T-helper 1 cell treated with Interleukin-12 subunit alpha and Interleukin-12 subunit beta and Interleukin-4 antibody, amounts not matched to agents 30 ng/mL and 1 ng/mL, for 36 hours (primary cell): ENCODE data around the gene MED4. TPM values are rescaled to one million over a fixed set of nuclear protein-coding genes. Genes with fewer than 3 reads are reported as not detected.

Experiments
- intact Hi-C: fragments of 100-400 bp; cut with micrococcal nuclease; formaldehyde crosslinking; loops from one replicate; pipeline ENCODE4 v1.15.1; 2024
- total RNA-seq: library from RNA; stranded (reverse); gene quantifications from 2 replicates; pipeline ENCODE4 v1.2.3, GENCODE V29; 2022

MED4 gene
- total RNA-seq, 1 donor from 2014 or later = 66.8 TPM

GRCh38 chr13:48040049-48040448 is 54.9 kb downstream of the MED4 start:
- intact Hi-C loops = no loop called here

GRCh38 chr13:48038761-48039160 is 56.1 kb downstream of the MED4 start:
- intact Hi-C loops = loop anchor here (1.0 to 5.0 kb wide), 13 partner anchors 30 to 1986 kb away; partner anchors contain the start of genes CDADC1, MED4, PHF11 and RB1

- intact Hi-C loops = loop anchor here (1.0 to 5.0 kb wide), 22 partner anchors 31 to 1985 kb away; partner anchors contain the start of genes CAB39L, CDADC1, CYSLTR2 and FNDC3A
Observed at GRCh38 chr13:48037346-48038173, 57.3 kb downstream of the MED4 start, which contains the start of gene NUDT15. Gene NUDT15, plus strand, starts transcription at chr13:48037726. Its CDS starts 21 bp downstream, at chr13:48037747.

GRCh38 chr13:48029859-48030258 is 65.0 kb downstream of the MED4 start:
- intact Hi-C loops = no loop called here

GRCh38 chr13:48028066-48028465 is 66.8 kb downstream of the MED4 start:
- intact Hi-C loops = no loop called here

Other genes starting within 250 kb of the MED4 start
- 40.2 and 40.4 TPM in 2 replicates for gene SUCLA2, start 93.8 kb downstream of the MED4 start, total RNA-seq
- gene NUDT15, start 57.4 kb downstream of the MED4 start, total RNA-seq = 10.7 and 10.8 TPM in 2 replicates
- 176 and 181 TPM in 2 replicates for gene ITM2B, start 138.1 kb upstream of the MED4 start, total RNA-seq
- gene RB1, start 208.6 kb upstream of the MED4 start, total RNA-seq = 33.0 and 33.1 TPM in 2 replicates